Subcutaneous abdominal adipose tissue (tissue), 5 donors: ENCODE data around the gene P2RX2.
A peak's percentile ranks its signal among the peaks of the same experiment; 100 is the strongest.

Experiments used
- H3K27ac ChIP-seq: one replicate; pipeline ENCODE4 v1.7.0; 2013; ENCODE audit warnings: low read depth, mild to moderate bottlenecking, inconsistent platforms, low read length, moderate library complexity
- H3K27me3 ChIP-seq, 5 donors: one replicate each; pipeline ENCODE4 v1.7.0; 2013; ENCODE audit warnings: low read length in 5 of 5, inconsistent platforms in 1 of 5; ENCODE audit not compliant: control insufficient read depth in 5 of 5, insufficient read depth in 4 of 5
- H3K36me3 ChIP-seq, 5 donors: one replicate each; pipeline ENCODE4 v1.7.0; 2013; ENCODE audit warnings: low read length in 5 of 5; ENCODE audit not compliant: control insufficient read depth in 5 of 5, insufficient read depth in 5 of 5
- H3K4me1 ChIP-seq, 5 donors: one replicate each; pipeline ENCODE4 v1.7.0; 2013; ENCODE audit warnings: low read length in 5 of 5, mild to moderate bottlenecking in 3 of 5, moderate library complexity in 1 of 5; ENCODE audit not compliant: control insufficient read depth in 5 of 5, insufficient read depth in 5 of 5
- H3K4me3 ChIP-seq, 5 donors: one replicate each; pipeline ENCODE4 v1.7.0; 2013; ENCODE audit warnings: low read length in 5 of 5, low read depth in 1 of 5
- H3K9ac ChIP-seq, 5 donors: one replicate each; pipeline ENCODE4 v1.7.0; 2013; ENCODE audit warnings: low read length in 5 of 5, mild to moderate bottlenecking in 4 of 5, moderate library complexity in 3 of 5
- H3K9me3 ChIP-seq, 5 donors: one replicate each; pipeline ENCODE4 v1.7.0; 2013; ENCODE audit warnings: low read length in 5 of 5; ENCODE audit not compliant: control insufficient read depth in 5 of 5
- donor health status: healthy.
- donor health status: healthy.
- donor health status: healthy.
- donor health status: healthy.
- donor health status: healthy.

P2RX2 gene

GRCh38 chr12:132575661-132576060 lies 42.9 kb upstream of the P2RX2 start:
- no peaks in the 10 kb centered on the region for H3K4me1 ChIP-seq
- H3K27me3 ChIP-seq, result no peaks in the 10 kb centered on the region
- no peak overlapping the region for H3K9ac ChIP-seq
- H3K36me3 ChIP-seq, result peaks cover 0 to 77% (median 52%) of the 10 kb centered on the region in 5 donors
- no peaks in the 10 kb centered on the region for H3K9me3 ChIP-seq
- no peak overlapping the region for H3K27ac ChIP-seq
- H3K4me3 ChIP-seq, result no peak overlapping the region

GRCh38 chr12:132576701-132577100 lies 41.9 kb upstream of the P2RX2 start:
- Histone ChIP-seq H3K9me3 (no peaks in the 10 kb centered on the region), H3K4me3 (no peak overlapping the region), H3K36me3 (peaks cover 0 to 79% (median 55%) of the 10 kb centered on the region in 5 donors), H3K4me1 (no peaks in the 10 kb centered on the region), H3K9ac (no peak overlapping the region), H3K27me3 (no peaks in the 10 kb centered on the region), H3K27ac (no peak overlapping the region)

DNA sequence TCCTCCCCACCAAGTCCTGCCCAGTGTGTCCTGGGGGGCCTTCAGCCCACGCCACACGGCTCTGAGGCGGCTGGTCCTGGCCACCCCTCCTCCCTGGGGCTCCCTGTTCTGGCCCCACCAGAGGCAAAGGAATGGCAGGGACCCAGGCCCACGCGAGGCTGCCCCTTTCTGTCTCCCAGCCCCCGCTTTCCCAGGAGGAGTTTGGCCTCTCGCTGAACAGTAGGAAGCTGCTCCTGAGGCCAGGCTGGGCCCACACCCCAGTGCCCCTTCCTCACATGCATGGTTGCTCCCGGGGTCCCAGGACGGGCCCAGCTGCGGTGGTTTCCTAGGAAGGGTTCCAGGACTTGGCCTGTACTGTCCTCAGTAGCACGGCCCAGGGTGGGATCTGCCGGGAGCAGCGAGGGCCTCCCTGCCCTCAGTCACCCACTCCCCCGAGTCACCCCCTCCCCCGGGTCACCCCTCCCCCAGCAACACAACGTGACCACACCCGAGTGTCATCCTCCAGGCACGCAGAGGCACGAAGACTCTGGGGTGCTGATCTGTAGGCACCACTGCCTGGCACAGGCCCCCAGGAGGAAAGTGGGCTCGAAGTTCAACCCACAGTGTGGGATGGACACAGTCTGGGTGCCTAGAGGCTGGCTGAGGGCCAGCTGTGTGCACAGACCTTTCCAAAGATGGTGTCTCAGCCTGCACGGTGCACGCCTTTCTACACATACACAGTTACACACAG lies 41.2 kb upstream of the P2RX2 start:
- Histone ChIP-seq H3K36me3 (peaks cover 0 to 79% (median 55%) of the 10 kb centered on the region in 5 donors), H3K9me3 (no peaks in the 10 kb centered on the region), H3K4me1 (peaks cover 0 to 5% (median 2%) of the 10 kb centered on the region in 5 donors), H3K9ac (no peak overlapping the region), H3K4me3 (no peak overlapping the region), H3K27me3 (no peaks in the 10 kb centered on the region), H3K27ac (no peak overlapping the region)

DNA sequence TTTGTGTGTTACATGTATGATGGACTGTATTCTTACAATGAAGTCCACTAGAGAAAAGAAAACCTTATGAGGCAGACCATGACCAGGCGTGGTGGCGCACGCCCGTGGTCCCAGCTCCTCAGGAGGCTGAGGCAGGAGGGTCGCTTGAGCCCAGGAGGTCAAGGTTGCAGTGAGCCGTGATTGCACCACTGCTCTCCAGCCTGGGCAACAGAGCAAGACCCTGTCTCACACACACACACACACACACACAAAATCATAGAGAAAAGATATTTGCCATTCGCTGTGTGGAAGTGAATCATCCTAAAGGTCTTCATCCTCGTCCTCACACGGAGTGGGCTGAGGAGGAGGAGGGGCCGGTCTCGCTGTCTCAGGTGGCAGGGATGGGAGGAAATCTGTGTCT lies 40.5 kb upstream of the P2RX2 start:
- H3K27me3 ChIP-seq, result no peaks in the 10 kb centered on the region
- peaks cover 0 to 12% (median 7%) of the 10 kb centered on the region in 5 donors for H3K4me1 ChIP-seq
- H3K36me3 ChIP-seq, result peaks cover 0 to 75% (median 53%) of the 10 kb centered on the region in 5 donors
- no peak overlapping the region for H3K9ac ChIP-seq
- no peak overlapping the region for H3K4me3 ChIP-seq
- H3K27ac ChIP-seq, result no peak overlapping the region
- H3K9me3 ChIP-seq, result no peaks in the 10 kb centered on the region

GRCh38 chr12:132578826-132579225 lies 39.8 kb upstream of the P2RX2 start:
- Histone ChIP-seq H3K27me3 (no peaks in the 10 kb centered on the region), H3K9ac (no peak overlapping the region), H3K27ac (no peak overlapping the region), H3K4me3 (no peak overlapping the region), H3K4me1 (peaks cover 0 to 13% (median 7%) of the 10 kb centered on the region in 5 donors), H3K36me3 (peaks cover 0 to 72% (median 51%) of the 10 kb centered on the region in 5 donors), H3K9me3 (no peaks in the 10 kb centered on the region)

- Histone ChIP-seq H3K9ac (no peak overlapping the region), H3K9me3 (no peaks in the 10 kb centered on the region), H3K27me3 (no peaks in the 10 kb centered on the region), H3K4me1 (peaks cover 0 to 13% (median 7%) of the 10 kb centered on the region in 5 donors), H3K4me3 (no peak overlapping the region), H3K27ac (no peak overlapping the region), H3K36me3 (peaks cover 0 to 69% (median 42%) of the 10 kb centered on the region in 5 donors)
Measured at GRCh38 chr12:132579744-132580143, 38.8 kb upstream of the P2RX2 start.

GRCh38 chr12:132580701-132581292 lies 37.8 kb upstream of the P2RX2 start:
- Histone ChIP-seq H3K27ac (no peak overlapping the region), H3K36me3 (peaks cover 0 to 60% (median 33%) of the 10 kb centered on the region in 5 donors)

GRCh38 chr12:132581348-132582057 lies 37.1 kb upstream of the P2RX2 start:
- Histone ChIP-seq H3K27me3 (peaks cover 0 to 3% (median 0%) of the 10 kb centered on the region in 5 donors), H3K9me3 (no peaks in the 10 kb centered on the region), H3K4me3 (no peak overlapping the region), H3K27ac (no peak overlapping the region), H3K9ac (no peak overlapping the region), H3K36me3 (peaks cover 0 to 55% (median 31%) of the 10 kb centered on the region in 5 donors), H3K4me1 (peaks cover 0 to 13% (median 7%) of the 10 kb centered on the region in 5 donors)

More at GRCh38 chr12:132580701-132581292, 37.8 kb upstream of the P2RX2 start:
- Histone ChIP-seq H3K27me3 (no peaks in the 10 kb centered on the region), H3K4me1 (peaks cover 0 to 13% (median 7%) of the 10 kb centered on the region in 5 donors), H3K9ac (no peak overlapping the region), H3K4me3 (no peak overlapping the region), H3K9me3 (no peaks in the 10 kb centered on the region)

DNA sequence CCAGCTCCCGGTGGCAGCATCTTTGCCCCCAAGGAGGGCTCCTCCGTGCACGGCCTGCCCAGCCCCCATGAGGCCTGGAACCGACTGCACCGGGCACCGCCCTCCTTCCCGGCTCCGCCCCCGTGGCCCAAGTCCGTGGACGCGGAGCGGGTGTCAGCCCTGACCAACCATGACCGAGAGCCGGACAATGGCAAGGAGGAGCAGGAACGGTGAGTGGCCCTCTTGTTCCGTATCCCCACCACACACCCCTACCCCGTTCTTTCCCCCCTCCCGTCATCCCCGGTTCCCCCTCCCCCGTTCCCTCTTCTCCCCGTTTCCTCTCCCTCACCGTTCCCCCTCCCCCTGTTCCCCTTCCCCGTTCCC lies 36.5 kb upstream of the P2RX2 start:
- Histone ChIP-seq H3K36me3 (peaks cover 0 to 50% (median 25%) of the 10 kb centered on the region in 5 donors), H3K27me3 (peaks cover 0 to 5% (median 0%) of the 10 kb centered on the region in 5 donors), H3K4me3 (peak overlapping the region in 1 of 5 donors; percentile 11)

More for the DNA sequence above, 36.5 kb upstream of the P2RX2 start:
- Histone ChIP-seq H3K9me3 (no peaks in the 10 kb centered on the region), H3K9ac (no peak overlapping the region), H3K27ac (no peak overlapping the region), H3K4me1 (peaks cover 0 to 13% (median 7%) of the 10 kb centered on the region in 5 donors)
